Activated CD8-positive, alpha-beta T cell treated with anti-CD3 and anti-CD28 coated beads for 36 hours (primary cell): ENCODE data around the gene CACNA2D3. TPM values are rescaled to one million over a fixed set of nuclear protein-coding genes. Genes with fewer than 3 reads are reported as not detected.

Experiments
- ATAC-seq: fragments of 200-7000 bp; cut with Tn5 transposase; one replicate; pipeline ENCODE4 v1.10.0; 2021; ENCODE audit warnings: mild to moderate bottlenecking, moderate library complexity
- CTCF ChIA-PET: fragments of 350-600 bp; sonication (Branson Sonifier 250); formaldehyde crosslinking; loops from one replicate; lab custom pipeline; 2021; ENCODE audit warnings: antibody characterized with exemption; lab: Charles Lee
- POLR2A ChIA-PET: fragments of 350-600 bp; sonication (Branson Sonifier 250); formaldehyde crosslinking; loops from one replicate; lab custom pipeline; 2021; ENCODE audit warnings: antibody characterized with exemption; lab: Charles Lee
- DNase-seq: peaks from one replicate; pipeline ENCODE4 v3.0.0-alpha.2; 2020
- H3K27ac Mint-ChIP-seq: one replicate; pipeline ENCODE4 v1.8.0; 2021; ENCODE audit warnings: mild to moderate bottlenecking, mixed read lengths
- H3K27me3 Mint-ChIP-seq: one replicate; pipeline ENCODE4 v1.8.0; 2021; ENCODE audit warnings: mixed read lengths
- H3K36me3 Mint-ChIP-seq: one replicate; pipeline ENCODE4 v1.8.0; 2021; ENCODE audit warnings: low read depth, mixed read lengths
- H3K4me1 Mint-ChIP-seq: one replicate; pipeline ENCODE4 v1.8.0; 2021; ENCODE audit warnings: low read depth, mixed read lengths
- H3K4me3 Mint-ChIP-seq: one replicate; pipeline ENCODE4 v1.8.0; 2021; ENCODE audit warnings: mild to moderate bottlenecking, moderate library complexity, mixed read lengths
- H3K9me3 Mint-ChIP-seq: one replicate; pipeline ENCODE4 v1.8.0; 2021; ENCODE audit warnings: mixed read lengths
- intact Hi-C: fragments of 100-400 bp; cut with micrococcal nuclease; formaldehyde crosslinking; loops from one replicate; pipeline ENCODE4 v1.10.0; 2022
- total RNA-seq, 2 experiments: library from RNA; stranded (reverse); gene quantifications; one replicate each; pipeline ENCODE4 v1.2.3, GENCODE V29; 2021
- TF ChIP-seq, protein P1 (sequence below): fragments of 200-600 bp; IDR thresholded peaks from one replicate; pipeline ENCODE4 v1.8.0; 2022; ENCODE audit warnings: antibody characterized with exemption, mild to moderate bottlenecking

The CACNA2D3 gene
- total RNA-seq, 2 experiments from 2014 or later = not detected

DNA sequence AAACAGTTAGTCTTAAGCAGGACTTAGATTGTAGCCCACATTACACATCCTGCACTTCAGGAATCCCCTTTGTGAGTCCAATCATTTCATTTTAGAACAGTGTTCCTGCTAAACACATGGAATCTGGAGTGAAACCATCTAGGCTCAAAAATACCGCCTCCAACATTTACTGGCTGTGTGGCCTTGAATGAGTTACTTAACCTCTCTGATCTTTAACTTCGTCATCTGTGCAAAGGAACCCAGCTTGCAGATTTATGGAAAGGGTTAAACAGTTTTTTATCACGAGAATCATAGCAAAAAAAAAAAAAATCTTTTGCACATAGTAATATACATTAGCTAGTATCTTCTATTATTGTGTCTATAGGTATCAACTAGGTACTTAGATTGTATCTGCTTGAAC, 813.5 kb downstream of the CACNA2D3 start:
- TF ChIP-seq, protein P1, sequence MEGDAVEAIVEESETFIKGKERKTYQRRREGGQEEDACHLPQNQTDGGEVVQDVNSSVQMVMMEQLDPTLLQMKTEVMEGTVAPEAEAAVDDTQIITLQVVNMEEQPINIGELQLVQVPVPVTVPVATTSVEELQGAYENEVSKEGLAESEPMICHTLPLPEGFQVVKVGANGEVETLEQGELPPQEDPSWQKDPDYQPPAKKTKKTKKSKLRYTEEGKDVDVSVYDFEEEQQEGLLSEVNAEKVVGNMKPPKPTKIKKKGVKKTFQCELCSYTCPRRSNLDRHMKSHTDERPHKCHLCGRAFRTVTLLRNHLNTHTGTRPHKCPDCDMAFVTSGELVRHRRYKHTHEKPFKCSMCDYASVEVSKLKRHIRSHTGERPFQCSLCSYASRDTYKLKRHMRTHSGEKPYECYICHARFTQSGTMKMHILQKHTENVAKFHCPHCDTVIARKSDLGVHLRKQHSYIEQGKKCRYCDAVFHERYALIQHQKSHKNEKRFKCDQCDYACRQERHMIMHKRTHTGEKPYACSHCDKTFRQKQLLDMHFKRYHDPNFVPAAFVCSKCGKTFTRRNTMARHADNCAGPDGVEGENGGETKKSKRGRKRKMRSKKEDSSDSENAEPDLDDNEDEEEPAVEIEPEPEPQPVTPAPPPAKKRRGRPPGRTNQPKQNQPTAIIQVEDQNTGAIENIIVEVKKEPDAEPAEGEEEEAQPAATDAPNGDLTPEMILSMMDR = no peak
- DNase-seq (no peak), ATAC-seq (no peak)
- POLR2A ChIA-PET = no interaction called here
- intact Hi-C loops = no loop called here
- no peak overlapping the region for H3K4me3 Mint-ChIP-seq
- H3K4me1 Mint-ChIP-seq = no peaks in the 10 kb centered on the region
- no peaks in the 10 kb centered on the region for H3K9me3 Mint-ChIP-seq
- no peaks in the 10 kb centered on the region for H3K36me3 Mint-ChIP-seq
- no peaks in the 10 kb centered on the region for H3K27me3 Mint-ChIP-seq
- CTCF ChIA-PET = no interaction called here
- H3K27ac Mint-ChIP-seq = no peak overlapping the region

DNA sequence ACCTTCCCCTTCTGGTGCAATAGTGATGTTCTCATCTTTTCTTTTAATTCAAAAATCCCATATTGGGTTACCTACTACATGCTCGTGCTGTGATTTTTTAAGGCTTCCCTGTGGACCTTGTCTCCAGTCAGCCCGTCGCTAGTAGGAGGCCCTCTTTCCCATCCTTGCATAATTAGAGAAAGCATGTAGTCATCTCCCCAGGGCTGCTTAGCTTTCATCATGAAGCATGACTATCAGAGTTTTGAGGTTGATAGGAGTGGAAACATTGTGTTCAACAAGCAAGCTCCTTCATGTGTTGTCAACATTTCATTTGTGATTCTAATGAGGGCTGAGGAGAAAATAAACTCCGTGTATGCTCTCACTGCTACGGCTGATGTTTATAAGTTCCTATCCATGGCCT, 814.2 kb downstream of the CACNA2D3 start:
- no peaks in the 10 kb centered on the region for H3K27me3 Mint-ChIP-seq
- ChIA-PET CTCF (no interaction called here), POLR2A (no interaction called here)
- H3K4me3 Mint-ChIP-seq = no peak overlapping the region
- no peaks in the 10 kb centered on the region for H3K36me3 Mint-ChIP-seq
- TF ChIP-seq, protein P1 = no peak
- no peaks in the 10 kb centered on the region for H3K9me3 Mint-ChIP-seq
- H3K4me1 Mint-ChIP-seq = no peaks in the 10 kb centered on the region
- H3K27ac Mint-ChIP-seq = no peak overlapping the region
- no peak for DNase-seq
- no peak for ATAC-seq
- intact Hi-C loops = no loop called here

DNA sequence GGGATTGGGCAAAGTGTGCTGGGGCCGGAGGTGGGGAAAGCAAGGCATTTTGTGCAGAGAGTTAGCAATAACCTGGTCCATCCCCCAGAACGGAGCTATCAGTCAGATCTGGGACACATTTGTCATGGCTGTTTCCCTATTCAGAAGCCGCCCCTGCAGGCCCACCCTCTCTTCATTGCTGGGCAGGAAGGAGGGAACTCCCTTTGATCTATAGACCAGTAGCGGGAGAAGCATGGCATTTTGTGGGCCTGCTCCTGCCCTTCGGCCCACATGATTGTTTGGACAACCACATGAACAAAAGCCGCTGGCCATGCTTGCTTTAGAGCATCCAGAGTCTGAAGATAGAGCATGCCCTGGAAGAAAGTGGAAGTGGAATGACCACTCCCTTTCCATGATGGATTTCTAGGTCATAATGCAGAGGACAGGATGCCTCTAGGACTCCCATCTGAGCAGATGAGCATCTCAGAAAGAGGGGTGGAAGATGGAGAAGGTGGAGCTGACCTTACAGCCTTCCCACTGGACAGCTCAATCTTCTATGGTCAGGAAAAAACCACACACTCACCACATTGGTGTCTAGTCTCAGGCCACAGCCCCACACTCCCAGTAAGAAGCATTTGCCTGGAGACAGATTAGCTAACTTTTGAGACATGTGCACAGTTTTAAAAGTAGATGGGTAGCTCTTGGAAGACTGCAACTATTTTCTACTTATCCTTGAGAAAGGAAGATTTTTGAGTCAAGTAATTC, 817.4 kb downstream of the CACNA2D3 start:
- intact Hi-C loops = no loop called here
- Mint-ChIP-seq H3K36me3 (no peaks in the 10 kb centered on the region), H3K27me3 (no peaks in the 10 kb centered on the region), H3K27ac (no peak overlapping the region), H3K4me1 (no peaks in the 10 kb centered on the region), H3K4me3 (no peak overlapping the region), H3K9me3 (no peaks in the 10 kb centered on the region)
- CTCF ChIA-PET = no interaction called here
- POLR2A ChIA-PET = no interaction called here
- DNase-seq (no peak), ATAC-seq (no peak)
- TF ChIP-seq, protein P1 = no peak

DNA sequence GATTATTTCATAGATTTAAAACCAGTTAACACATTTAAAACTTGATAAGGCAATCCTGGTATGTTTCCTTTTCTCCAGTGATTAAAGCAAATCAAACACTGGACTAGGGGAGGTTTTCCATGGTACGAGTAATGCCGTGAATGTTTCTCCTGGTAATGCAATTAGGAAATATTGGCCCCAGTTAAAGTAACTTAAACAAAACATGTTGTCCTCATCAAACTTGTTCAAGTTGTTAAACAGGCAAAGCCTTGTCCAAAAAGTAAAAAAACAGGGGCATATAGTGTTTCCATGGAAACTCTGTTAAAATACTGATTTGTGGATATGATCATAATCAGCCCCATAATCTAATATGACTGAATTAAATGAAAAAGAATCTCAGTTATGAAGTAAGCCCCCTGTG, 818.6 kb downstream of the CACNA2D3 start:
- intact Hi-C loops = no loop called here
- no peaks in the 10 kb centered on the region for H3K36me3 Mint-ChIP-seq
- H3K4me1 Mint-ChIP-seq = no peaks in the 10 kb centered on the region
- POLR2A ChIA-PET = no interaction called here
- ATAC-seq (no peak), DNase-seq (no peak)
- TF ChIP-seq, protein P1 = no peak
- H3K27ac Mint-ChIP-seq = no peak overlapping the region
- no peaks in the 10 kb centered on the region for H3K27me3 Mint-ChIP-seq
- no peaks in the 10 kb centered on the region for H3K9me3 Mint-ChIP-seq
- CTCF ChIA-PET = no interaction called here
- no peak overlapping the region for H3K4me3 Mint-ChIP-seq

DNA sequence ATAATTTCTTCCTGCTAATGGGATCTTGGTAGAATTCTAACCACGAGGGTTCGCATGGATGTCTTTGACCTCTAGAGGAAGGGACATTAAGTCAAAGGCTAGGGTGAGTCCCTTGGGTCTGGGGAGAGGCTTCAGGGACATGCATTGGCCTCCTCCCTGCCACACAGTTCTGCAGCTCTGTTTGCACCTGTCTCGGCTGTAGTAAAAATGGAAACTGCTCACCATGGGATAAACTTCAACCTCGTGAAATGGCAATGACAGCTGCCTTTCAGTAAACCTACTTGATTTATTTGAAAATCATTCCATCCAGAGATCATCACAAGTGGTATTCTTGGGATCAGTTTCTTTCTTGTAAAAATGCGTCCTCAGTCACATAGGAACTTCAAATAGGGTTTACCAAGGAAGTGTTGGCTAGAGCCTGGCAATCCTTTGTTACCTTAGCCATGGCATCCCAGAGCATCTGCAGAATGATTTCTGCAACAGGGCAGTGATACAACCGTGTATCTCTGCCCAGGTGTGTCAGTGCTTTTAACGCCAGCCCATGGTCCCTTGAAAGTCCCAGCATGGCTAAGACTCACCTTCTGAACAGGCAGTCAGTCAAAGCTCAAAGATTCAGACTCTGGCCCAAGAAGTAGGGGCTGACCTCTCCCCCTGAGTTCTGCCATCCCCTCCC, 819.5 kb downstream of the CACNA2D3 start:
- TF ChIP-seq, protein P1 = no peak
- no peak for ATAC-seq
- DNase-seq = no peak
- intact Hi-C loops = no loop called here
- no peaks in the 10 kb centered on the region for H3K4me1 Mint-ChIP-seq
- H3K9me3 Mint-ChIP-seq = no peaks in the 10 kb centered on the region
- no peak overlapping the region for H3K27ac Mint-ChIP-seq
- no peak overlapping the region for H3K4me3 Mint-ChIP-seq
- H3K27me3 Mint-ChIP-seq = no peaks in the 10 kb centered on the region
- H3K36me3 Mint-ChIP-seq = no peaks in the 10 kb centered on the region
- CTCF ChIA-PET = no interaction called here
- POLR2A ChIA-PET = interaction anchor here (0.7 kb wide), 1 partner anchor 174 kb away, joined by 3 read pairs; no protein-coding TSS in a partner anchor
